WI38 (cell line): Measurements from ENCODE around the gene PITRM1.
"Not testable (repeated sequence)": the region's sequence is repeated elsewhere in the genome, so short reads cannot be mapped to it uniquely, and the experiment has no call there.

Experiments
- H3K4me3 ChIP-seq: 2 replicates; pipeline ENCODE4 v1.5.1; 2011; ENCODE audit warnings: low read depth, mild to moderate bottlenecking, control low read depth, low read length
- TF ChIP-seq, protein P1 (sequence below): IDR thresholded peaks from 2 replicates; pipeline ENCODE4 v1.5.1; 2012; ENCODE audit warnings: low read depth, mild to moderate bottlenecking, control low read depth, low read length

PITRM1 gene

DNA sequence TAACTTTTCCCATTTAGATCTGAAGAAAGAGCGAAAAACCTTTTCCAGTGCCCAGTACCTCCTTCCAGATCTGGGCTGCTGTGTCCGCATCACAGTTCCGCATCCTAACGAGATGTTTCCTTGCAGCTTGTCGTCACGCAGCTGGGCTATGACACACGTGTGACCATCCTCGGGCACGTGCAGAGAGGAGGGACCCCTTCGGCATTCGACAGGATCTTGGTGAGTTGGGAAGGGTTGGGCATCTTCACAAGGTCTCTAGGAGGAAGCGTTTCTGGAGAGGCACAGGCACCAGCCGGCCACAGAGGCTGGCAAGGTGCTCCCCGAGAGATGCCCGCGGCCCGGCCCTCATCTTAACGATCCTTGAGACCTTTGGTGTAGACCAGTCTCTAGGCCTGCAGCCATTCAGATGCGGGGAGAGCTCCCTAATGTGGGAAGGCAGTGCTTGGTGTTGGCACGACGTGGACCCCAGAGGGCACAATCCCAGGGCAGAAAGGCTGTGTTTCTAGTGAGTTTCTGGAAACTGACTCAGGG, 63.9 kb downstream of the PITRM1 start:
- TF ChIP-seq, protein P1, sequence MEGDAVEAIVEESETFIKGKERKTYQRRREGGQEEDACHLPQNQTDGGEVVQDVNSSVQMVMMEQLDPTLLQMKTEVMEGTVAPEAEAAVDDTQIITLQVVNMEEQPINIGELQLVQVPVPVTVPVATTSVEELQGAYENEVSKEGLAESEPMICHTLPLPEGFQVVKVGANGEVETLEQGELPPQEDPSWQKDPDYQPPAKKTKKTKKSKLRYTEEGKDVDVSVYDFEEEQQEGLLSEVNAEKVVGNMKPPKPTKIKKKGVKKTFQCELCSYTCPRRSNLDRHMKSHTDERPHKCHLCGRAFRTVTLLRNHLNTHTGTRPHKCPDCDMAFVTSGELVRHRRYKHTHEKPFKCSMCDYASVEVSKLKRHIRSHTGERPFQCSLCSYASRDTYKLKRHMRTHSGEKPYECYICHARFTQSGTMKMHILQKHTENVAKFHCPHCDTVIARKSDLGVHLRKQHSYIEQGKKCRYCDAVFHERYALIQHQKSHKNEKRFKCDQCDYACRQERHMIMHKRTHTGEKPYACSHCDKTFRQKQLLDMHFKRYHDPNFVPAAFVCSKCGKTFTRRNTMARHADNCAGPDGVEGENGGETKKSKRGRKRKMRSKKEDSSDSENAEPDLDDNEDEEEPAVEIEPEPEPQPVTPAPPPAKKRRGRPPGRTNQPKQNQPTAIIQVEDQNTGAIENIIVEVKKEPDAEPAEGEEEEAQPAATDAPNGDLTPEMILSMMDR: no peak
- no peak overlapping the region for H3K4me3 ChIP-seq

- TF ChIP-seq, protein P1: no peak
- H3K4me3 ChIP-seq: 0 out of 2 replicates have a peak overlapping the region, but pooled peaks have one; percentile 24
Observed at GRCh38 chr10:3108033-3108432, 64.5 kb downstream of the PITRM1 start.

- TF ChIP-seq, protein P1: no peak
- 0 out of 2 replicates have a peak overlapping the region, but pooled peaks have one; percentile 24 for H3K4me3 ChIP-seq
Observed at GRCh38 chr10:3107426-3107961, 65.1 kb downstream of the PITRM1 start.

- TF ChIP-seq, protein P1: no peak
- 0 out of 2 replicates have a peak overlapping the region, but pooled peaks have one; percentile 3 for H3K4me3 ChIP-seq
Observed at GRCh38 chr10:3106928-3107425, 65.6 kb downstream of the PITRM1 start.

DNA sequence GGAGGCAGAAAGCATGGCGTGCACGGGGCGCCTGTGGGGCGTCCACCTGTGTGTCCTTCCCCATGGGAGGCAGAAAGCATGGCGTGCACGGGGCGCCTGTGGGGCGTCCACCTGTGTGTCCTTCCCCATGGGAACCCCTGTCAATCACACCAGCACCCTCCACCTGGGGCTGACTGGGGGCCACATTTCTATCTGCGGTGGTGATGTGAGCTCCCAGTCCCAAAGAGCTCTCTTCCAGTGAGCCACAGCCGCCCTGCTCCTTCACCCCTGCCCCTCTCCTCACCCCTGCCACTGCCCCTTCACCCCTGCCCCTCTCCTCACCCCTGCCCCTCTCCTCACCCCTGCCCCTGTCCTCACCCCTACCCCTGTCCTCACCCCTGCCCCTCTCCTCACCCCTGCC, 66.3 kb downstream of the PITRM1 start:
- H3K4me3 ChIP-seq: not testable (repeated sequence)

GRCh38 chr10:3105905-3106304, 66.7 kb downstream of the PITRM1 start:
- no peak overlapping the region for H3K4me3 ChIP-seq
- TF ChIP-seq, protein P1: no peak

- no peak overlapping the region for H3K4me3 ChIP-seq
- TF ChIP-seq, protein P1: no peak
Observed at GRCh38 chr10:3105166-3105565, 67.4 kb downstream of the PITRM1 start.
